ENCODE data around the gene FMNL2. TPM values are rescaled to one million over a fixed set of nuclear protein-coding genes. Genes with fewer than 3 reads are reported as not detected.

Gene FMNL2
- total and polyA plus RNA-seq, 11 donors = 4.7 to 19.4 (median 5.5) TPM

GRCh38 chr2:152355409-152355831, 20.4 kb downstream of the FMNL2 start:
- no peaks in the 10 kb centered on the region for H3K9me3 ChIP-seq
- H3K36me3 ChIP-seq = no peaks in the 10 kb centered on the region
- 63 to 88% (median 86%) methylated on average over 2 of the region's 2 CpGs for WGBS, 4 donors
- H3K4me3 ChIP-seq = no peak overlapping the region
- no peaks in the 10 kb centered on the region for H3K27me3 ChIP-seq
- no peak for ATAC-seq
- peak overlapping the region in 3 of 12 donors; percentile 3 to 39 (median 14) for H3K27ac ChIP-seq
- DNase-seq = no peak
- intact Hi-C loops (cut with DNase I) = no loop called here
- TF ChIP-seq CTCF (IDR thresholded peaks at IDR 0.05) (no peak), POLR2A (IDR thresholded peaks at IDR 0.05) (no peak)
- peaks cover 0 to 18% (median 8%) of the 10 kb centered on the region in 12 donors for H3K4me1 ChIP-seq

- Histone ChIP-seq H3K9me3 (no peaks in the 10 kb centered on the region), H3K36me3 (no peaks in the 10 kb centered on the region), H3K4me1 (peaks cover 0 to 10% (median 4%) of the 10 kb centered on the region in 12 donors), H3K4me3 (no peak overlapping the region), H3K27ac (no peak overlapping the region), H3K27me3 (no peaks in the 10 kb centered on the region)
- DNase-seq (no peak), ATAC-seq (peak in 2 of 4 donors; percentile 36 to 54)
- intact Hi-C loops (cut with DNase I) = no loop called here
- WGBS, 4 donors = 76 to 89% (median 82%) methylated on average over 6 of the region's 6 CpGs
- TF ChIP-seq CTCF (IDR thresholded peaks at IDR 0.05) (no peak), POLR2A (IDR thresholded peaks at IDR 0.05) (no peak)
Observed at GRCh38 chr2:152359573-152360363, 24.8 kb downstream of the FMNL2 start.

GRCh38 chr2:152363936-152364335, 29.0 kb downstream of the FMNL2 start:
- H3K4me3 ChIP-seq = no peak overlapping the region
- ATAC-seq (no peak), DNase-seq (no peak)
- no peaks in the 10 kb centered on the region for H3K27me3 ChIP-seq
- TF ChIP-seq POLR2A (IDR thresholded peaks at IDR 0.05) (no peak), CTCF (IDR thresholded peaks at IDR 0.05) (no peak)
- H3K9me3 ChIP-seq = no peaks in the 10 kb centered on the region
- no peaks in the 10 kb centered on the region for H3K36me3 ChIP-seq
- H3K4me1 ChIP-seq = peaks cover 0 to 4% (median 0%) of the 10 kb centered on the region in 12 donors
- WGBS, 4 donors = 74 to 88% (median 86%) methylated on average over 1 of the region's 1 CpG
- no peak overlapping the region for H3K27ac ChIP-seq
- intact Hi-C loops (cut with DNase I) = no loop called here

GRCh38 chr2:152367547-152368390, 32.8 kb downstream of the FMNL2 start:
- peaks cover 0 to 14% (median 1%) of the 10 kb centered on the region in 12 donors for H3K4me1 ChIP-seq
- DNase-seq (no peak), ATAC-seq (no peak)
- no peak overlapping the region for H3K4me3 ChIP-seq
- H3K27ac ChIP-seq = no peak overlapping the region
- intact Hi-C loops (cut with DNase I) = no loop called here
- WGBS, 4 donors = 89 to 91% (median 90%) methylated on average over 9 of the region's 9 CpGs
- TF ChIP-seq CTCF (IDR thresholded peaks at IDR 0.05) (no peak), POLR2A (IDR thresholded peaks at IDR 0.05) (no peak)
- no peaks in the 10 kb centered on the region for H3K9me3 ChIP-seq
- no peaks in the 10 kb centered on the region for H3K36me3 ChIP-seq
- no peaks in the 10 kb centered on the region for H3K27me3 ChIP-seq

Data from heart left ventricle (tissue), 16 donors.